WTC11 (cell line): ENCODE data around the gene KAZN. TPM values are rescaled to one million over a fixed set of nuclear protein-coding genes. Genes with fewer than 3 reads are reported as not detected.

Source experiments
- ATAC-seq: fragments of 200-7000 bp; cut with Tn5 transposase; 2 replicates; pipeline ENCODE4 v1.10.0; 2021; ENCODE audit warnings: mild to moderate bottlenecking, moderate library complexity
- CTCF ChIA-PET: fragments of 300-600 bp; sonication (Branson Sonifier 250); formaldehyde crosslinking; loops from one replicate; lab custom pipeline; 2021; ENCODE audit warnings: antibody characterized with exemption; lab: Charles Lee
- POLR2A ChIA-PET: fragments of 350-600 bp; sonication (Branson Sonifier 250); formaldehyde crosslinking; loops from one replicate; lab custom pipeline; 2021; ENCODE audit warnings: antibody characterized with exemption; lab: Charles Lee
- DNase-seq: peaks from one replicate; pipeline ENCODE4 v3.0.0; 2021; ENCODE audit warnings: low spot score
- H3K27ac Mint-ChIP-seq: 2 replicates; pipeline ENCODE4 v1.8.0; 2021; ENCODE audit warnings: mixed read lengths
- H3K27me3 Mint-ChIP-seq: 2 replicates; pipeline ENCODE4 v1.8.0; 2021; ENCODE audit warnings: low read depth, mild to moderate bottlenecking, moderate library complexity, mixed read lengths
- H3K36me3 Mint-ChIP-seq: 2 replicates; pipeline ENCODE4 v1.8.0; 2021; ENCODE audit warnings: mixed read lengths
- H3K4me1 Mint-ChIP-seq: 2 replicates; pipeline ENCODE4 v1.8.0; 2022; ENCODE audit warnings: mixed read lengths
- H3K4me3 Mint-ChIP-seq: 2 replicates; pipeline ENCODE4 v1.8.0; 2021; ENCODE audit warnings: mild to moderate bottlenecking, moderate library complexity, mixed read lengths
- H3K9me3 Mint-ChIP-seq: 2 replicates; pipeline ENCODE4 v1.8.0; 2021; ENCODE audit warnings: mixed read lengths
- CBFB ChIP-seq: sonication (generic); formaldehyde crosslinking; IDR thresholded peaks from 2 replicates; pipeline ENCODE4 v1.8.1; 2022; ENCODE audit warnings: mild to moderate bottlenecking, low read depth, missing genetic modification reagents
- CDX4 ChIP-seq: fragments of 250-450 bp; sonication (Bioruptor Pico); IDR thresholded peaks from 2 replicates; pipeline ENCODE4 v1.9.0; 2021; ENCODE audit warnings: moderate library complexity, mild to moderate bottlenecking, inconsistent platforms, borderline replicate concordance
- CREM ChIP-seq: sonication (generic); formaldehyde crosslinking; IDR thresholded peaks from 2 replicates; pipeline ENCODE4 v1.8.1; 2022; ENCODE audit warnings: mild to moderate bottlenecking, missing genetic modification reagents, moderate library complexity
- CTCF ChIP-seq: fragments of 200-600 bp; IDR thresholded peaks from 2 replicates; pipeline ENCODE4 v1.8.0; 2022; ENCODE audit warnings: antibody characterized with exemption
- ERG ChIP-seq: fragments of 250-450 bp; sonication (Bioruptor Pico); IDR thresholded peaks from 2 replicates; pipeline ENCODE4 v1.8.0; 2021; ENCODE audit warnings: mild to moderate bottlenecking
- ESRRA ChIP-seq: sonication (generic); formaldehyde crosslinking; IDR thresholded peaks from 2 replicates; pipeline ENCODE4 v1.8.1; 2022; ENCODE audit warnings: mild to moderate bottlenecking, missing genetic modification reagents, borderline replicate concordance
- ETV6 ChIP-seq: sonication (generic); formaldehyde crosslinking; IDR thresholded peaks from 2 replicates; pipeline ENCODE4 v1.8.1; 2022; ENCODE audit warnings: mild to moderate bottlenecking, missing genetic modification reagents
- GRHL2 ChIP-seq: fragments of 250-450 bp; sonication (Bioruptor Pico); IDR thresholded peaks from 2 replicates; pipeline ENCODE4 v1.8.0; 2022; ENCODE audit warnings: mild to moderate bottlenecking, moderate library complexity; ENCODE audit not compliant: insufficient replicate concordance, severe bottlenecking
- NFE2L1 ChIP-seq: sonication (generic); formaldehyde crosslinking; IDR thresholded peaks from 2 replicates; pipeline ENCODE4 v1.8.1; 2023; ENCODE audit warnings: missing genetic modification reagents
- NR2C2 ChIP-seq: sonication (generic); formaldehyde crosslinking; IDR thresholded peaks from 2 replicates; pipeline ENCODE4 v1.8.0; 2022; ENCODE audit warnings: mild to moderate bottlenecking, missing genetic modification reagents
- NR3C1 ChIP-seq: sonication (generic); formaldehyde crosslinking; conservative IDR thresholded peaks from 2 replicates; pipeline ENCODE4 v1.8.1; 2023; ENCODE audit warnings: low read depth, mild to moderate bottlenecking, missing genetic modification reagents
- SMAD4 ChIP-seq: sonication (generic); formaldehyde crosslinking; IDR thresholded peaks from 2 replicates; pipeline ENCODE4 v1.8.0; 2022; ENCODE audit warnings: mild to moderate bottlenecking, missing genetic modification reagents
- USF1 ChIP-seq: sonication (generic); formaldehyde crosslinking; IDR thresholded peaks from 2 replicates; pipeline ENCODE4 v1.8.0; 2022; ENCODE audit warnings: mild to moderate bottlenecking, missing genetic modification reagents
- ZBTB21 ChIP-seq: sonication (generic); formaldehyde crosslinking; IDR thresholded peaks from 2 replicates; pipeline ENCODE4 v1.8.1; 2023; ENCODE audit warnings: mild to moderate bottlenecking, missing genetic modification reagents, borderline replicate concordance
- ZNF425 ChIP-seq: fragments of 250-450 bp; sonication (Bioruptor Pico); conservative IDR thresholded peaks from 2 replicates; pipeline ENCODE4 v1.9.0; 2021; ENCODE audit warnings: mild to moderate bottlenecking
- ZNF512 ChIP-seq: sonication (generic); formaldehyde crosslinking; IDR thresholded peaks from 2 replicates; pipeline ENCODE4 v1.8.1; 2022; ENCODE audit warnings: missing genetic modification reagents, borderline replicate concordance
- total RNA-seq: library from RNA; stranded (reverse); gene quantifications from 3 replicates; pipeline ENCODE4 v1.2.3, GENCODE V29; 2021

Gene KAZN
- total RNA-seq, 1 experiment from 2014 or later = 19.9 TPM

- Mint-ChIP-seq H3K4me1 (peaks cover 29% of the 10 kb centered on the region), H3K27me3 (no peaks in the 10 kb centered on the region)
- ATAC-seq = no peak
- TF ChIP-seq ETV6 = no peak
- no peak for TF ChIP-seq NR3C1
- TF ChIP-seq CREM (CRISPR knock-in tag) = no peak
- TF ChIP-seq NFE2L1 (CRISPR knock-in tag) = no peak
- TF ChIP-seq CBFB (CRISPR knock-in tag) = no peak
- no peak for TF ChIP-seq SMAD4
- TF ChIP-seq, all 79 proteins: peak for 0
- CTCF ChIA-PET = interaction anchor here (0.9 kb wide), 1 partner anchor 149 kb away, joined by 4 read pairs; no protein-coding TSS in a partner anchor
- no peak for DNase-seq
- no peak overlapping the region for H3K4me3 Mint-ChIP-seq
- no peak overlapping the region for H3K27ac Mint-ChIP-seq
- H3K36me3 Mint-ChIP-seq = no peaks in the 10 kb centered on the region
- POLR2A ChIA-PET = no interaction called here
- H3K9me3 Mint-ChIP-seq = no peaks in the 10 kb centered on the region
Measured at GRCh38 chr1:14878951-14879350, 280.5 kb downstream of the KAZN start.

GRCh38 chr1:14880456-14881316, 282.2 kb downstream of the KAZN start:
- CTCF ChIA-PET = interaction anchor here (1.3 kb wide), 1 partner anchor 147 kb away, joined by 3 read pairs; no protein-coding TSS in a partner anchor
- TF ChIP-seq ZBTB21 (CRISPR knock-in tag) (no peak), ZNF512 (CRISPR knock-in tag) (no peak), CDX4 (CRISPR knock-in tag) (no peak), ESRRA (no peak), ZNF425 (CRISPR knock-in tag) (no peak), NR2C2 (CRISPR knock-in tag) (no peak), USF1 (CRISPR knock-in tag) (no peak), CTCF (no peak), GRHL2 (CRISPR knock-in tag) (no peak), ERG (no peak)
- Mint-ChIP-seq H3K36me3 (no peaks in the 10 kb centered on the region), H3K27me3 (no peaks in the 10 kb centered on the region), H3K4me1 (peaks cover 30% of the 10 kb centered on the region), H3K4me3 (no peak overlapping the region), H3K9me3 (no peaks in the 10 kb centered on the region), H3K27ac (no peak overlapping the region)
- DNase-seq = no peak
- POLR2A ChIA-PET = interaction anchor here (0.6 kb wide), 1 partner anchor 143 kb away, joined by 3 read pairs; no protein-coding TSS in a partner anchor
- no peak for ATAC-seq
